HEK293 (cell line): ENCODE results near the gene GRIP1.

Experiments
- CTCF ChIA-PET: fragments of 350-600 bp; formaldehyde crosslinking; extraction: SDS; loops from one replicate; lab custom pipeline; 2021; ENCODE audit warnings: antibody characterized with exemption; lab: Yijun Ruan, JAX
- POLR2A ChIA-PET: fragments of 300-600 bp; formaldehyde crosslinking; extraction: SDS; loops from one replicate; lab custom pipeline; 2020; ENCODE audit warnings: antibody characterized with exemption, inconsistent platforms; lab: Yijun Ruan, JAX
- H3K27ac ChIP-seq: fragments of 200-500 bp; sonication (Bioruptor generic); 2 replicates; pipeline ENCODE4 v1.5.1; 2014; ENCODE audit warnings: low read depth, low read length, control low read depth, inconsistent platforms; ENCODE audit errors: extremely low read depth
- H3K36me3 ChIP-seq, 2 experiments: fragments of 200-500 bp in 1 of 2; sonication (Bioruptor generic) in 1 of 2; 1 replicate in 1 of 2; 2 replicates in 1 of 2; pipeline ENCODE4 v1.5.1; 2014 to 2017; ENCODE audit warnings: inconsistent platforms in 2 of 2, low read length in 2 of 2; ENCODE audit not compliant: control insufficient read depth in 2 of 2, insufficient read depth in 1 of 2
- H3K4me1 ChIP-seq: fragments of 200-500 bp; sonication (Bioruptor generic); 2 replicates; pipeline ENCODE4 v1.5.1; 2014; ENCODE audit warnings: mild to moderate bottlenecking, low read length, inconsistent platforms; ENCODE audit not compliant: control insufficient read depth, insufficient read depth
- H3K4me3 ChIP-seq: 2 replicates; pipeline ENCODE4 v1.5.1; 2011; ENCODE audit warnings: low read depth, mild to moderate bottlenecking, control low read depth, low read length, moderate library complexity
- H3K9me3 ChIP-seq: fragments of 200-500 bp; sonication (Bioruptor generic); 2 replicates; pipeline ENCODE4 v1.5.1; 2014; ENCODE audit warnings: low read depth, low read length, inconsistent platforms; ENCODE audit not compliant: control insufficient read depth, insufficient read depth
- ATF2 ChIP-seq: fragments of 450-650 bp; formaldehyde crosslinking; IDR thresholded peaks from 2 replicates; pipeline ENCODE4 v1.5.1; 2016; ENCODE audit warnings: missing biosample characterization, missing genetic modification characterization, low read depth
- FEZF1 ChIP-seq: fragments of 450-650 bp; formaldehyde crosslinking; IDR thresholded peaks from 2 replicates; pipeline ENCODE4 v1.5.1; 2016; ENCODE audit warnings: missing biosample characterization, missing genetic modification characterization
- HOXC10 ChIP-seq: sonication (generic); formaldehyde crosslinking; IDR thresholded peaks from 2 replicates; pipeline ENCODE4 v1.8.1; 2023; ENCODE audit warnings: mild to moderate bottlenecking, missing genetic modification reagents
- KLF1 ChIP-seq: fragments of 450-650 bp; formaldehyde crosslinking; IDR thresholded peaks from 2 replicates; pipeline ENCODE4 v1.5.1; 2016; ENCODE audit warnings: missing biosample characterization, missing genetic modification characterization
- OSR2 ChIP-seq: fragments of 450-650 bp; formaldehyde crosslinking; IDR thresholded peaks from 2 replicates; pipeline ENCODE4 v1.5.1; 2016; ENCODE audit warnings: missing biosample characterization, missing genetic modification characterization
- REPIN1 ChIP-seq: fragments of 450-650 bp; formaldehyde crosslinking; IDR thresholded peaks from 2 replicates; pipeline ENCODE4 v1.5.1; 2017; ENCODE audit warnings: missing biosample characterization, missing genetic modification characterization, low read depth
- SP7 ChIP-seq: fragments of 450-650 bp; formaldehyde crosslinking; IDR thresholded peaks from 2 replicates; pipeline ENCODE4 v1.5.1; 2016; ENCODE audit warnings: missing biosample characterization, missing genetic modification characterization
- TCF7L2 ChIP-seq: IDR thresholded peaks from 2 replicates; pipeline ENCODE4 v1.6.1; 2011; ENCODE audit warnings: low read depth, mild to moderate bottlenecking, inconsistent platforms, low read length, moderate library complexity, borderline replicate concordance
- ZBTB20 ChIP-seq: fragments of 450-650 bp; formaldehyde crosslinking; IDR thresholded peaks from 2 replicates; pipeline ENCODE4 v1.5.1; 2016; ENCODE audit warnings: missing biosample characterization, missing genetic modification characterization
- ZBTB8A ChIP-seq: fragments of 450-650 bp; formaldehyde crosslinking; IDR thresholded peaks from 2 replicates; pipeline ENCODE4 v1.5.1; 2016; ENCODE audit warnings: missing biosample characterization, missing genetic modification characterization
- ZEB2 ChIP-seq: fragments of 450-650 bp; formaldehyde crosslinking; IDR thresholded peaks from 2 replicates; pipeline ENCODE4 v1.5.1; 2016; ENCODE audit warnings: missing biosample characterization, missing genetic modification characterization
- ZFP37 ChIP-seq: fragments of 450-650 bp; formaldehyde crosslinking; IDR thresholded peaks from 2 replicates; pipeline ENCODE4 v1.5.1; 2016; ENCODE audit warnings: missing biosample characterization, missing genetic modification characterization
- ZFP41 ChIP-seq: fragments of 450-650 bp; formaldehyde crosslinking; IDR thresholded peaks from 2 replicates; pipeline ENCODE4 v1.5.1; 2016; ENCODE audit warnings: missing biosample characterization, missing genetic modification characterization, borderline replicate concordance
- ZIC2 ChIP-seq: fragments of 450-650 bp; formaldehyde crosslinking; IDR thresholded peaks from 2 replicates; pipeline ENCODE4 v1.5.1; 2016; ENCODE audit warnings: missing biosample characterization, missing genetic modification characterization
- ZNF133 ChIP-seq: fragments of 450-650 bp; formaldehyde crosslinking; IDR thresholded peaks from 2 replicates; pipeline ENCODE4 v1.5.1; 2016; ENCODE audit warnings: missing biosample characterization, missing genetic modification characterization
- ZNF37A ChIP-seq: fragments of 450-650 bp; IDR thresholded peaks from 2 replicates; pipeline ENCODE4 v1.5.1; 2018; ENCODE audit warnings: missing biosample characterization, missing genetic modification characterization
- ZNF555 ChIP-seq: fragments of 450-650 bp; formaldehyde crosslinking; conservative IDR thresholded peaks from 2 replicates; pipeline ENCODE4 v1.5.1; 2017; ENCODE audit warnings: missing biosample characterization, mild to moderate bottlenecking, missing genetic modification characterization, inconsistent platforms
- ZNF629 ChIP-seq: fragments of 450-650 bp; formaldehyde crosslinking; IDR thresholded peaks from 2 replicates; pipeline ENCODE4 v1.5.1; 2017; ENCODE audit warnings: missing biosample characterization, missing genetic modification characterization
- ZNF843 ChIP-seq: fragments of 450-650 bp; formaldehyde crosslinking; IDR thresholded peaks from 2 replicates; pipeline ENCODE4 v1.5.1; 2016; ENCODE audit warnings: missing biosample characterization, missing genetic modification characterization
- ZSCAN4 ChIP-seq: fragments of 450-650 bp; formaldehyde crosslinking; IDR thresholded peaks from 2 replicates; pipeline ENCODE4 v1.5.1; 2017; ENCODE audit warnings: missing biosample characterization, missing genetic modification characterization
- TF ChIP-seq, protein P1 (sequence below): fragments of 450-650 bp; formaldehyde crosslinking; IDR thresholded peaks from 2 replicates; pipeline ENCODE4 v1.5.1; 2017; ENCODE audit warnings: missing biosample characterization, mild to moderate bottlenecking, missing genetic modification characterization, moderate library complexity
- TF ChIP-seq, protein P2 (sequence below): fragments of 450-650 bp; formaldehyde crosslinking; IDR thresholded peaks from 2 replicates; pipeline ENCODE4 v1.5.1; 2017; ENCODE audit warnings: missing biosample characterization, missing genetic modification characterization
- TF ChIP-seq, protein P3 (sequence below): fragments of 450-650 bp; formaldehyde crosslinking; IDR thresholded peaks from 2 replicates; pipeline ENCODE4 v1.5.1; 2017; ENCODE audit warnings: missing biosample characterization, missing genetic modification characterization
- TF ChIP-seq, protein P4 (sequence below): fragments of 450-650 bp; formaldehyde crosslinking; IDR thresholded peaks from 2 replicates; pipeline ENCODE4 v1.5.1; 2016; ENCODE audit warnings: missing biosample characterization, missing genetic modification characterization

GRIP1 gene

DNA sequence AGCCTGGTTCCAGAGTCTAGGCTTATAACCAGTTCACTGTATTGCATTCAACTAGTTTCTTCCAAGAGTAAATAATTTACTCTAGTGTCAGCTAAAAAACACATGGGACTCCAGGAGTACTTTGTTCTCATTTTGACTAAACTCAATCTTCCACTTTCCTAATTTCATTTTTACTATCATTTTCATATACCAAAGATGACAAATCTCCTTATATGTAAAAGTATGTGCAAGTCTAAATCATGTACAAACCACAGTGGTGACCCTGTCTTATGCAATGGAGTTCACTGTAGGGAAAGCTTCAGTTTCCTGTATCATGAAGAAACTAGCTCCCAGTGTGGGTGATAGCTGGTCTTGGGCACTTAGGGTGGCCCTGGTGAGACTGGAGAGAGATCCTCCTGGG, 225.0 kb downstream of the GRIP1 start:
- H3K4me1 ChIP-seq: no peaks in the 10 kb centered on the region; the same call in 1 of the 2 replicates
- POLR2A ChIA-PET: no interaction called here
- H3K27ac ChIP-seq: no peak overlapping the region
- CTCF ChIA-PET: no interaction called here
- H3K36me3 ChIP-seq: no peaks in the 10 kb centered on the region; a peak in 1 of 3 replicates
- no peak overlapping the region for H3K4me3 ChIP-seq
- TF ChIP-seq, protein P1, sequence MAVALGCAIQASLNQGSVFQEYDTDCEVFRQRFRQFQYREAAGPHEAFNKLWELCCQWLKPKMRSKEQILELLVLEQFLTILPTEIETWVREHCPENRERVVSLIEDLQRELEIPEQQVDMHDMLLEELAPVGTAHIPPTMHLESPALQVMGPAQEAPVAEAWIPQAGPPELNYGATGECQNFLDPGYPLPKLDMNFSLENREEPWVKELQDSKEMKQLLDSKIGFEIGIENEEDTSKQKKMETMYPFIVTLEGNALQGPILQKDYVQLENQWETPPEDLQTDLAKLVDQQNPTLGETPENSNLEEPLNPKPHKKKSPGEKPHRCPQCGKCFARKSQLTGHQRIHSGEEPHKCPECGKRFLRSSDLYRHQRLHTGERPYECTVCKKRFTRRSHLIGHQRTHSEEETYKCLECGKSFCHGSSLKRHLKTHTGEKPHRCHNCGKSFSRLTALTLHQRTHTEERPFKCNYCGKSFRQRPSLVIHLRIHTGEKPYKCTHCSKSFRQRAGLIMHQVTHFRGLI (tag by site-specific recombination): no peak
- TF ChIP-seq ZNF133 (no peak), ZEB2 (tag by site-specific recombination) (no peak), REPIN1 (no peak), ATF2 (tag by site-specific recombination) (no peak), TCF7L2 (no peak), ZSCAN4 (tag by site-specific recombination) (no peak), ZFP37 (tag by site-specific recombination) (no peak), ZFP41 (no peak), ZBTB8A (tag by site-specific recombination) (no peak), ZNF555 (tag by site-specific recombination) (no peak), HOXC10 (CRISPR knock-in tag) (no peak)
- TF ChIP-seq, protein P2, sequence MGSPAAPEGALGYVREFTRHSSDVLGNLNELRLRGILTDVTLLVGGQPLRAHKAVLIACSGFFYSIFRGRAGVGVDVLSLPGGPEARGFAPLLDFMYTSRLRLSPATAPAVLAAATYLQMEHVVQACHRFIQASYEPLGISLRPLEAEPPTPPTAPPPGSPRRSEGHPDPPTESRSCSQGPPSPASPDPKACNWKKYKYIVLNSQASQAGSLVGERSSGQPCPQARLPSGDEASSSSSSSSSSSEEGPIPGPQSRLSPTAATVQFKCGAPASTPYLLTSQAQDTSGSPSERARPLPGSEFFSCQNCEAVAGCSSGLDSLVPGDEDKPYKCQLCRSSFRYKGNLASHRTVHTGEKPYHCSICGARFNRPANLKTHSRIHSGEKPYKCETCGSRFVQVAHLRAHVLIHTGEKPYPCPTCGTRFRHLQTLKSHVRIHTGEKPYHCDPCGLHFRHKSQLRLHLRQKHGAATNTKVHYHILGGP: no peak
- TF ChIP-seq, protein P3, sequence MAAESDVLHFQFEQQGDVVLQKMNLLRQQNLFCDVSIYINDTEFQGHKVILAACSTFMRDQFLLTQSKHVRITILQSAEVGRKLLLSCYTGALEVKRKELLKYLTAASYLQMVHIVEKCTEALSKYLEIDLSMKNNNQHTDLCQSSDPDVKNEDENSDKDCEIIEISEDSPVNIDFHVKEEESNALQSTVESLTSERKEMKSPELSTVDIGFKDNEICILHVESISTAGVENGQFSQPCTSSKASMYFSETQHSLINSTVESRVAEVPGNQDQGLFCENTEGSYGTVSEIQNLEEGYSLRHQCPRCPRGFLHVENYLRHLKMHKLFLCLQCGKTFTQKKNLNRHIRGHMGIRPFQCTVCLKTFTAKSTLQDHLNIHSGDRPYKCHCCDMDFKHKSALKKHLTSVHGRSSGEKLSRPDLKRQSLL (tag by site-specific recombination): no peak
- H3K9me3 ChIP-seq: no peaks in the 10 kb centered on the region

DNA sequence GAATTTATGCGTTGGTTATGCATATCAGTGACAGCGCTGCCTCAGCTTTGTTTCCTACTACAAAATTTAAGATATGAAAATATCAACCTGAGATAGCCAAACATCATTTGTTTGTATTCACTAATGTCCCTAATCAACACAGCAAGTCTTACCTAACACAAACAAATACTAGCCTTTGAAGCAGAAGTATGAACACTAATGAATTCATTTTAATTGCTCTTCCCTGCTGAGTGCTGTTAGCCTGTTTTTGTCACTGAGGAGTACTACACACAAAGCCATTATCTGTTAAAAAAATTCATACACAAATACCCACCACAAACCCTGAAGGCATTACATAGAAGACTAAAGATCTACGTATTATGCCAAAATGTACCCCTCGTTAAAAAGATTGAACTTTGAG, 225.8 kb downstream of the GRIP1 start:
- CTCF ChIA-PET: no interaction called here
- no peak overlapping the region for H3K4me3 ChIP-seq
- H3K27ac ChIP-seq: no peak overlapping the region
- POLR2A ChIA-PET: no interaction called here
- no peaks in the 10 kb centered on the region for H3K9me3 ChIP-seq
- TF ChIP-seq, protein P2: 0 out of 2 replicates have a peak, but pooled peaks have one; percentile 27
- TF ChIP-seq OSR2 (tag by site-specific recombination) (peak; percentile 54; the same call in 1 of the 2 replicates), SP7 (no peak), ZNF843 (tag by site-specific recombination) (0 out of 2 replicates have a peak, but pooled peaks have one; percentile 28), FEZF1 (tag by site-specific recombination) (peak; percentile 74), TCF7L2 (peak; percentile 82; the same call in 1 of the 2 replicates), ZIC2 (peak; percentile 70), ZNF37A (no peak), KLF1 (no peak), ZNF629 (tag by site-specific recombination) (no peak), ZBTB20 (tag by site-specific recombination) (no peak)
- TF ChIP-seq, protein P4, sequence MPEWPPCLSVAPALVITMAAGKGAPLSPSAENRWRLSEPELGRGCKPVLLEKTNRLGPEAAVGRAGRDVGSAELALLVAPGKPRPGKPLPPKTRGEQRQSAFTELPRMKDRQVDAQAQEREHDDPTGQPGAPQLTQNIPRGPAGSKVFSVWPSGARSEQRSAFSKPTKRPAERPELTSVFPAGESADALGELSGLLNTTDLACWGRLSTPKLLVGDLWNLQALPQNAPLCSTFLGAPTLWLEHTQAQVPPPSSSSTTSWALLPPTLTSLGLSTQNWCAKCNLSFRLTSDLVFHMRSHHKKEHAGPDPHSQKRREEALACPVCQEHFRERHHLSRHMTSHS (tag by site-specific recombination): no peak
- no peaks in the 10 kb centered on the region; the same call in 1 of the 2 replicates for H3K4me1 ChIP-seq
- H3K36me3 ChIP-seq: no peaks in the 10 kb centered on the region; a peak in 1 of 3 replicates
